HG02588 (cell line): ENCODE data around the gene OXCT2.

Source experiments
- ATAC-seq: cut with Tn5 transposase; IDR thresholded peaks from one replicate; pipeline ENCODE4 v1.9.1; 2021; ENCODE audit warnings: mild to moderate bottlenecking, moderate library complexity; ENCODE audit not compliant: unreplicated experiment

The OXCT2 gene

GRCh38 chr1:39737546-39738169, 33.5 kb downstream of the OXCT2 start:
- ATAC-seq = no peak

- no peak for ATAC-seq
Measured at GRCh38 chr1:39735731-39736130, 35.4 kb downstream of the OXCT2 start.

- no peak for ATAC-seq
Measured at GRCh38 chr1:39733161-39733560, 38.0 kb downstream of the OXCT2 start.

GRCh38 chr1:39732730-39733129, 38.4 kb downstream of the OXCT2 start:
- ATAC-seq = no peak

GRCh38 chr1:39729842-39730241, 41.3 kb downstream of the OXCT2 start:
- no peak for ATAC-seq

- no peak for ATAC-seq
Measured at GRCh38 chr1:39729030-39729429, 42.1 kb downstream of the OXCT2 start.

GRCh38 chr1:39727932-39728317, 43.2 kb downstream of the OXCT2 start:
- ATAC-seq = no peak

GRCh38 chr1:39727221-39727931, 43.8 kb downstream of the OXCT2 start:
- no peak for ATAC-seq

- no peak for ATAC-seq
Measured at GRCh38 chr1:39726600-39726999, 44.5 kb downstream of the OXCT2 start.

GRCh38 chr1:39722495-39722894, 48.7 kb downstream of the OXCT2 start:
- no peak for ATAC-seq

- no peak for ATAC-seq
Measured at GRCh38 chr1:39721664-39722063, 49.5 kb downstream of the OXCT2 start.

- ATAC-seq = no peak
Measured at GRCh38 chr1:39720094-39720999, 50.8 kb downstream of the OXCT2 start.
